GM19452 (cell line): ENCODE data around the gene LAMC2.

Experiments used
- ATAC-seq: cut with Tn5 transposase; IDR thresholded peaks from one replicate; pipeline ENCODE4 v1.9.1; 2021; ENCODE audit not compliant: unreplicated experiment

LAMC2 gene

GRCh38 chr1:183283286-183283685, 97.2 kb downstream of the LAMC2 start:
- ATAC-seq: no peak

- ATAC-seq: no peak
These were observed 98.0 kb downstream of the LAMC2 start for GRCh38 chr1:183284086-183284485.

GRCh38 chr1:183285256-183285655, 99.2 kb downstream of the LAMC2 start:
- no peak for ATAC-seq

GRCh38 chr1:183285746-183286145, 99.7 kb downstream of the LAMC2 start:
- ATAC-seq: no peak

- no peak for ATAC-seq
These were observed 101.2 kb downstream of the LAMC2 start for GRCh38 chr1:183287191-183287675.

- ATAC-seq: no peak
These were observed 102.5 kb downstream of the LAMC2 start for GRCh38 chr1:183288583-183288982.

GRCh38 chr1:183289051-183289496, 103.0 kb downstream of the LAMC2 start:
- ATAC-seq: no peak

- no peak for ATAC-seq
These were observed 104.6 kb downstream of the LAMC2 start for GRCh38 chr1:183290628-183291027.

- no peak for ATAC-seq
These were observed 105.2 kb downstream of the LAMC2 start for GRCh38 chr1:183291216-183291762.

GRCh38 chr1:183291802-183292514, 105.9 kb downstream of the LAMC2 start:
- ATAC-seq: no peak

GRCh38 chr1:183293241-183293640, 107.2 kb downstream of the LAMC2 start:
- no peak for ATAC-seq

- ATAC-seq: no peak
These were observed 107.8 kb downstream of the LAMC2 start for GRCh38 chr1:183293876-183294275.
